ENCODE data around the gene SULT1A1.

SULT1A1 gene

DNA sequence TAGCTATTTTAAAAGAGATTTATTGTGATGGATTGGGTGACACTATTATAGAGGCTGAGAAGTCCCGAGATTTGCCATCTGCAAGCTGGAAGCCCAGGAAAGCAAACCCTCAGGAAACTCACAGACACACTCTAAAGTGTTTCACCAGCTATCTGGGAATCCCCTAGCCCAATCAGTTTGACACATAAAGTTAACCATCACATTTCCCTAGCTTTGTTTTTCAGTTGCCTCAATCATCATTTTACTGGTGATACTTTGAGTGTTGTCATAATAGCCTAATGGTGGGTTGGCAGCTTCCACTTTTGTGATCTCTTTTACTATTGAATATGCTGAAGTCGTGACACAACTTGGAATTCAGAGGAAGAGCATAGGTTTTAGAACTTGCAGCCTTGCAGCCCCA, 54.3 kb downstream of the SULT1A1 start:
- no peaks in the 10 kb centered on the region for H3K27me3 ChIP-seq (ENCODE audit: control insufficient read depth, insufficient read depth, low read length)
- no peak overlapping the region for H3K9ac ChIP-seq (ENCODE audit: low read length)
- H3K4me1 ChIP-seq (ENCODE audit: control insufficient read depth, insufficient read depth, low read length), result peaks cover 6% of the 10 kb centered on the region
- no peaks in the 10 kb centered on the region for H3K36me3 ChIP-seq (ENCODE audit: control insufficient read depth, insufficient read depth, low read length)
- H3K4me3 ChIP-seq (ENCODE audit: low read length), result no peak overlapping the region
- no peak overlapping the region for H3K27ac ChIP-seq (ENCODE audit: low read depth, low read length)

All from rectal smooth muscle tissue (tissue), 1 donor.